ENCODE results near the gene LOX. TPM values are rescaled to one million over a fixed set of nuclear protein-coding genes. Genes with fewer than 3 reads are reported as not detected.
A peak's percentile ranks its signal among the peaks of the same experiment; 100 is the strongest.

LOX gene
- total RNA-seq, result 0.66 TPM
- polyA plus RNA-seq, result 5.2 TPM
- long read RNA-seq, donor 1, result 0 reads
- long read RNA-seq, donor 2, result 0 reads
- long read RNA-seq, donor 3, result 0 reads
- long read RNA-seq, donor 4, result 0 reads
- long read RNA-seq, donor 5, full-length matches to known transcripts, result 2 of 2 reads
- long read RNA-seq, donor 5, partial matches to known transcripts, result 0 of 2 reads
- long read RNA-seq, donor 5, other reads (novel, unspliced or antisense), result 0 of 2 reads
- long read RNA-seq, donor 6, full-length matches to known transcripts, result 1 of 1 reads
- long read RNA-seq, donor 6, partial matches to known transcripts, result 0 of 1 reads
- long read RNA-seq, donor 6, other reads (novel, unspliced or antisense), result 0 of 1 reads
- long read RNA-seq, donor 7, result 0 reads
- long read RNA-seq, donor 8, result 0 reads
- long read RNA-seq, donor 9, full-length matches to known transcripts, result 1 of 1 reads
- long read RNA-seq, donor 9, partial matches to known transcripts, result 0 of 1 reads
- long read RNA-seq, donor 9, other reads (novel, unspliced or antisense), result 0 of 1 reads
- long read RNA-seq, donor 10, result 0 reads

- Histone ChIP-seq H3K4me1 (ENCODE audit: control insufficient read depth in 2 of 2, insufficient read depth in 2 of 2, low read length in 2 of 2) (peaks cover 3 to 15% of the 10 kb centered on the region in 2 donors), H3K36me3 (ENCODE audit: control insufficient read depth in 2 of 2, insufficient read depth in 2 of 2, low read length in 1 of 2) (no peaks in the 10 kb centered on the region), H3K27ac (ENCODE audit: low read depth in 1 of 2, low read length in 1 of 2) (peak within 1 kb of the TSS in 1 of 2 donors; percentile 32), H3K9me3 (ENCODE audit: control insufficient read depth in 2 of 2, insufficient read depth in 1 of 2, low read length in 1 of 2) (no peaks in the 10 kb centered on the region), H3K4me3 (ENCODE audit: low read length in 2 of 2) (peak within 1 kb of the TSS; percentile 19 to 28), H3K27me3 (ENCODE audit: control insufficient read depth in 2 of 2, insufficient read depth in 1 of 2, low read length in 1 of 2) (peaks cover 25 to 47% of the 10 kb centered on the region in 2 donors)
- WGBS, result 4% methylated on average over 35 of the region's 35 CpGs
- peak in 1 of 9 donors; percentile 27 for DNase-seq (ENCODE audit: low read depth in 6 of 9, low spot score in 9 of 9)
These were observed at the start of gene LOX for GRCh38 chr5:122078116-122079110. Gene LOX, minus strand, starts transcription at chr5:122078259. Its CDS starts 274 bp downstream, at chr5:122077985.

- Histone ChIP-seq H3K9me3 (ENCODE audit: control insufficient read depth in 2 of 2, insufficient read depth in 1 of 2, low read length in 1 of 2) (no peaks in the 10 kb centered on the region), H3K27ac (ENCODE audit: low read depth in 1 of 2, low read length in 1 of 2) (no peak overlapping the region), H3K36me3 (ENCODE audit: control insufficient read depth in 2 of 2, insufficient read depth in 2 of 2, low read length in 1 of 2) (no peaks in the 10 kb centered on the region), H3K4me3 (ENCODE audit: low read length in 2 of 2) (no peak overlapping the region), H3K27me3 (ENCODE audit: control insufficient read depth in 2 of 2, insufficient read depth in 1 of 2, low read length in 1 of 2) (no peaks in the 10 kb centered on the region), H3K4me1 (ENCODE audit: control insufficient read depth in 2 of 2, insufficient read depth in 2 of 2, low read length in 2 of 2) (peaks cover 0 to 16% of the 10 kb centered on the region in 2 donors)
- 73% methylated on average over 10 of the region's 10 CpGs for WGBS
- DNase-seq (ENCODE audit: low read depth in 6 of 9, low spot score in 9 of 9), result peak in 3 of 9 donors; percentile 22 to 65 (median 35)
These were observed 48.8 kb upstream of the LOX start for GRCh38 chr5:122126756-122127321.

DNA sequence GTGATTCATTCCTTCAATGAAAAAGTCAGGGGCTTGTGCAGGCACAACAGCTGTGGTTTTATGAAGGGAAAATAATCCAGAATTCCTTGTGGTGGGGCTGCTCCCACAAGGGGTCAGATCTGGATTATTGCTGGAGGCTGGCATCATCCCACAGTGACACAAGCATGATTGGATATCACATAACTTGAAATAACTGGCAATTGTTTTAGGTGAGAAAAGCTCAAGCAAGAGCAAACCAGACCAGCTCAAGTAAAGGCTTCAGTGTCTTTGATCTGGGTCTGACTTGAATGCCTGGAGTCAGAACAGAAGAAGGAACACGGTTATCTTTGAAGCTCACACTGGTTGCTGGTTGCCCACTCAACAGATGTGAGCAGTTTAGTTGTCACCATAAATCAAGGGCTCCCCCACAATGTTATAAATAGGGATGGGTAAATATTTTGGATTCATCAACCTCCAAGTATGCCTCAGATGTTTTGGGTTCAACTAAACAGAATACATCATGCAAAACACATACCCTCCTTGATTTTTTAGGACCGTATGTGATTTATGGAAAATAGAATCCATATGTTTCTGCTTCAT, 48.2 kb upstream of the LOX start:
- no peak overlapping the region for H3K27ac ChIP-seq (ENCODE audit: low read depth in 1 of 2, low read length in 1 of 2)
- peak in 6 of 9 donors; percentile 8 to 73 (median 28) for DNase-seq (ENCODE audit: low read depth in 6 of 9, low spot score in 9 of 9)
- 28% methylated on average over 2 of the region's 2 CpGs for WGBS

GRCh38 chr5:122124766-122125165, 46.7 kb upstream of the LOX start:
- Histone ChIP-seq H3K4me1 (ENCODE audit: control insufficient read depth in 2 of 2, insufficient read depth in 2 of 2, low read length in 2 of 2) (peaks cover 0 to 16% of the 10 kb centered on the region in 2 donors), H3K36me3 (ENCODE audit: control insufficient read depth in 2 of 2, insufficient read depth in 2 of 2, low read length in 1 of 2) (no peaks in the 10 kb centered on the region), H3K9me3 (ENCODE audit: control insufficient read depth in 2 of 2, insufficient read depth in 1 of 2, low read length in 1 of 2) (no peaks in the 10 kb centered on the region), H3K4me3 (ENCODE audit: low read length in 2 of 2) (no peak overlapping the region), H3K27ac (ENCODE audit: low read depth in 1 of 2, low read length in 1 of 2) (no peak overlapping the region), H3K27me3 (ENCODE audit: control insufficient read depth in 2 of 2, insufficient read depth in 1 of 2, low read length in 1 of 2) (no peaks in the 10 kb centered on the region)
- DNase-seq (ENCODE audit: low read depth in 6 of 9, low spot score in 9 of 9), result no peak
- WGBS, result 96% methylated on average over 2 of the region's 2 CpGs

More for the DNA sequence above, 48.2 kb upstream of the LOX start:
- H3K4me1 ChIP-seq (ENCODE audit: control insufficient read depth in 2 of 2, insufficient read depth in 2 of 2, low read length in 2 of 2), result peaks cover 0 to 16% of the 10 kb centered on the region in 2 donors
- no peak overlapping the region for H3K4me3 ChIP-seq (ENCODE audit: low read length in 2 of 2)
- H3K36me3 ChIP-seq (ENCODE audit: control insufficient read depth in 2 of 2, insufficient read depth in 2 of 2, low read length in 1 of 2), result no peaks in the 10 kb centered on the region
- H3K9me3 ChIP-seq (ENCODE audit: control insufficient read depth in 2 of 2, insufficient read depth in 1 of 2, low read length in 1 of 2), result no peaks in the 10 kb centered on the region
- no peaks in the 10 kb centered on the region for H3K27me3 ChIP-seq (ENCODE audit: control insufficient read depth in 2 of 2, insufficient read depth in 1 of 2, low read length in 1 of 2)

DNA sequence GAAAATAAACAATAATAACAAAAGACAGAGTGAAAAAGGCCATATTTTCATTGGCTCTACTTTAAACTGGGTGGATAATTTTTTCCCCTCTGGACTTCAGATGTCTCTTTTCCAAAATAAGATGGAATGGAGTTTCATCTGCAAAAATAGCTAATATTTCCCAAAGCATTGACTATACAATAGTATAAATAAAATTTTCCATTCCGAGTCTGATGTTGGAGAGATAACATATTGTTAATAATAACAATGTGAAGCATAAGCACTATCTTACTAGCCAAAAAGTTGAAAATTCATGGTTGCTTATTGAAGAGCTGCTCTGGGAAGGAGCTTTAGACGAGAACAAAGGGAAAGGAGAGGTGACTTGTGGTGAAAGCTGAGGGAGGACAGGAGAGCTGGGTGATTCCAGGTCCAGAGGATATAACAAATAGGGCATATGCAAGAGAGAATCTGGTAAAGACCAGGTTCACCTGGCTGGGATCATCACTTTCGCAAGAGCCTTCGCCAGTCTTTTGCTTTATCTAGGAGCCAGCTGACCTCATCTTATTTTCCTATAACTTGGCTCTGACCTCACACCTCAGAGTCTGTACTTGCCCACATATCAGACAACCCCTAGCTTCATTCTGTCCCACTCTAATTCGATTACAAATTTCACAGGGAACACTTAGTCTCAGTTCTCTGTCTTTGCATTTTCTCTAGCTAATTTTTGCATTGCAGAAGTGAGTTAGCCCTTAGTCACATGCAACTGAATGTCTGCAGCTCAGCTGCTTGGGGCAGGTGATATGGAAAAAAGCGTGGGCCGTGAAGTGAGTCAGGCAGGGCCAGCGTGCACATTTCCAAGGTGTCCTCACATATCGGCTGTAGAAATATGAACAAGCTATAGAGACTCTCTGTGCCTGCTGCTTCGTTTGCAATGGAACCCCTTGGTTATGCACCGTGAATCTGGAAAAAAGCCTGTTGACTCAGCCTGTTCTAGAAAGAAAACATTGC, 43.7 kb upstream of the LOX start:
- Histone ChIP-seq H3K9me3 (ENCODE audit: control insufficient read depth in 2 of 2, insufficient read depth in 1 of 2, low read length in 1 of 2) (no peaks in the 10 kb centered on the region), H3K4me3 (ENCODE audit: low read length in 2 of 2) (no peak overlapping the region), H3K27ac (ENCODE audit: low read depth in 1 of 2, low read length in 1 of 2) (peak overlapping the region in 1 of 2 donors; percentile 12), H3K4me1 (ENCODE audit: control insufficient read depth in 2 of 2, insufficient read depth in 2 of 2, low read length in 2 of 2) (peaks cover 0 to 12% of the 10 kb centered on the region in 2 donors), H3K27me3 (ENCODE audit: control insufficient read depth in 2 of 2, insufficient read depth in 1 of 2, low read length in 1 of 2) (no peaks in the 10 kb centered on the region), H3K36me3 (ENCODE audit: control insufficient read depth in 2 of 2, insufficient read depth in 2 of 2, low read length in 1 of 2) (no peaks in the 10 kb centered on the region)
- no peak for DNase-seq (ENCODE audit: low read depth in 6 of 9, low spot score in 9 of 9)
- WGBS, result 93% methylated on average over 11 of the region's 11 CpGs

- Histone ChIP-seq H3K9me3 (ENCODE audit: control insufficient read depth in 2 of 2, insufficient read depth in 1 of 2, low read length in 1 of 2) (no peaks in the 10 kb centered on the region), H3K27me3 (ENCODE audit: control insufficient read depth in 2 of 2, insufficient read depth in 1 of 2, low read length in 1 of 2) (no peaks in the 10 kb centered on the region), H3K4me1 (ENCODE audit: control insufficient read depth in 2 of 2, insufficient read depth in 2 of 2, low read length in 2 of 2) (peaks cover 0 to 5% of the 10 kb centered on the region in 2 donors), H3K36me3 (ENCODE audit: control insufficient read depth in 2 of 2, insufficient read depth in 2 of 2, low read length in 1 of 2) (no peaks in the 10 kb centered on the region), H3K4me3 (ENCODE audit: low read length in 2 of 2) (no peak overlapping the region), H3K27ac (ENCODE audit: low read depth in 1 of 2, low read length in 1 of 2) (no peak overlapping the region)
- DNase-seq (ENCODE audit: low read depth in 6 of 9, low spot score in 9 of 9), result no peak
- WGBS, result 95% methylated on average over 2 of the region's 2 CpGs
These were observed 42.9 kb upstream of the LOX start for GRCh38 chr5:122120957-122121356.

DNA sequence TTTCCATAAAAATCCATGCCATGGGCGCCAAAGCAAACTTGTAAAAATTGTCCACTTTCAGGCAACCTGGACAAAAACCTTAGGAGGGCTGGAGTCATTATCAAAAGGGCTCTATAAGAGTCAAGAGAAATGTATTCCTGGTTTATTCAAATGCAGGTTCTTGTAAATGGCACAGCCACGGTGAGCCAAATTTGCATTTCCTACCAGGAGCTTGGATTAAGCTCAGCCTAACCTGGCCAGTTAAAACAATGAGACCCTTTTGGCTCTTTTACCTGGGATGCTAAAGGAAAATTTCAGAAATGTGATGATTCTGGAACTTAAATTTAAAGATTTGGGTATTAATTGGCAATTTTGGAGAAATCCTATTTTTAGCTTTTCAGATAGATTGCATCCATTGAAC, 42.4 kb upstream of the LOX start:
- Histone ChIP-seq H3K36me3 (ENCODE audit: control insufficient read depth in 2 of 2, insufficient read depth in 2 of 2, low read length in 1 of 2) (no peaks in the 10 kb centered on the region), H3K9me3 (ENCODE audit: control insufficient read depth in 2 of 2, insufficient read depth in 1 of 2, low read length in 1 of 2) (no peaks in the 10 kb centered on the region), H3K4me1 (ENCODE audit: control insufficient read depth in 2 of 2, insufficient read depth in 2 of 2, low read length in 2 of 2) (peaks cover 0 to under 1% of the 10 kb centered on the region in 2 donors), H3K4me3 (ENCODE audit: low read length in 2 of 2) (no peak overlapping the region), H3K27me3 (ENCODE audit: control insufficient read depth in 2 of 2, insufficient read depth in 1 of 2, low read length in 1 of 2) (no peaks in the 10 kb centered on the region), H3K27ac (ENCODE audit: low read depth in 1 of 2, low read length in 1 of 2) (no peak overlapping the region)
- WGBS, result 95% methylated on average over 2 of the region's 2 CpGs
- DNase-seq (ENCODE audit: low read depth in 6 of 9, low spot score in 9 of 9), result no peak
